Progenitor cell of endocrine pancreas (in vitro differentiated cells): ENCODE results near the gene IL32. TPM values are rescaled to one million over a fixed set of nuclear protein-coding genes. Genes with fewer than 3 reads are reported as not detected.

Experiments
- DNase-seq: peaks from one replicate; pipeline ENCODE4 v3.0.0; 2021; ENCODE audit warnings: low spot score; ENCODE audit not compliant: unreplicated experiment
- H3K27ac Mint-ChIP-seq: 2 replicates; pipeline ENCODE4 v1.8.0; 2021; ENCODE audit warnings: mild to moderate bottlenecking, moderate library complexity, mixed read lengths
- H3K27me3 Mint-ChIP-seq: 2 replicates; pipeline ENCODE4 v1.8.0; 2021; ENCODE audit warnings: mixed read lengths
- H3K36me3 Mint-ChIP-seq: 2 replicates; pipeline ENCODE4 v1.8.0; 2022; ENCODE audit warnings: mixed read lengths; ENCODE audit not compliant: insufficient read depth
- H3K4me1 Mint-ChIP-seq: 2 replicates; pipeline ENCODE4 v1.8.0; 2021; ENCODE audit warnings: low read depth, mixed read lengths
- H3K4me3 Mint-ChIP-seq: 2 replicates; pipeline ENCODE4 v1.8.0; 2021; ENCODE audit warnings: low read depth, mild to moderate bottlenecking, moderate library complexity, mixed read lengths
- H3K9me3 Mint-ChIP-seq: 2 replicates; pipeline ENCODE4 v1.8.0; 2021; ENCODE audit warnings: low read depth, mixed read lengths
- total RNA-seq: library from RNA; stranded (reverse); gene quantifications from 2 replicates; pipeline ENCODE4 v1.2.1, GENCODE V29; 2021
- TF ChIP-seq, protein P1 (sequence below): fragments of 200-600 bp; sonication (generic); IDR thresholded peaks from one replicate; pipeline ENCODE4 v1.5.0; 2021; ENCODE audit warnings: antibody characterized with exemption, mild to moderate bottlenecking; ENCODE audit not compliant: unreplicated experiment

The IL32 gene
- total RNA-seq, 1 donor from 2014 or later = 2.9 TPM

DNA sequence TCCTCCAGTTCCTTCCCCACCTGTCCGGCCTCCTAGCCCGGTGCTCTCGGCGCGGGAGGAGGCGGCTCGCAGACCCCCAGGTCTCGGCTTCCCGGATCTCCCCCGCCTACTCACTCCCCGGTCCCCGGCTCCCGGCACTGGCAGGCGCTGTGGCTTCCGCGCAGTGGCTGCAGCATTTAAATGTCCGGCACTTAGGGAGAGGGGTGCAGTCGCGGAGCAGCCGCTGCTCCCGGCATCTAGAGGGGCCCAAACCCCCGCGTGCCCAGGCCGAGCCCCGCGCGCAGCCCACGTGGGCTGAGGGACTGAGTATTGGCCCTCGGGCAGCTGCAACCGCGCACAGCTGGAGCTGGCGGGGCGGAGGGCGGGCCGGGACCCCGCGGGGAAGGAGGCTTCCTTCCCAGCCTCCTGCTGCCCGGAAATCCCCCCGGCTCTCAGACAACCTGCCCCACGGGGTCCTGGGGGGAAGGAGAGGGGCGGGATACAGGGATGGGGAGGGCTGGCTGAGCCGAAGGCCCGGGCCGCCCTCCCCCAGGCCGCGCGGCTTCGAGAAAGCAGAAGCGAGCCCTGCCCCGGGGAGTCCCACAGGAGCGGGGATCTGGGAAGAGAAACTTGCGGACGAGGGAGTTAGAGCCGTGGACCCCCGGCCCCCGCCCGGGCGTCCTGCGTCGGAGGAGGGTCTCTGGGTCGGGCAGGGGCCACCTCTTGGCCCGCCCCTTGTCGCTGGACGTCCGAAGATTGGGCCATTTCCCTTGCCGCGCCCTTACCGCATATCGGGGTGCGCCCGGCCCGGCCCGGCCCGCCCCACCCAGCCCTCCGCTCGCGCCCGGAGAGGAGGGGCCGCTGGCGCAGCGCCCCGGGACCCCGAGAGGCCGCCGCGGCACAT is 19.4 kb upstream of the IL32 start, which contains the start of gene MMP25:
Gene MMP25, plus strand, starts transcription at position 804 of the 883 bp plus-strand sequence. CDS start 357 bp downstream, outside the sequence.
- Mint-ChIP-seq H3K4me3 (peak within 1 kb of the TSS; percentile 62), H3K27ac (no peak within 1 kb of the TSS), H3K36me3 (no peaks in the 10 kb centered on the region), H3K27me3 (peaks cover 70% of the 10 kb centered on the region), H3K9me3 (no peaks in the 10 kb centered on the region), H3K4me1 (peaks cover 5% of the 10 kb centered on the region)
- no peak for DNase-seq
- TF ChIP-seq, protein P1, sequence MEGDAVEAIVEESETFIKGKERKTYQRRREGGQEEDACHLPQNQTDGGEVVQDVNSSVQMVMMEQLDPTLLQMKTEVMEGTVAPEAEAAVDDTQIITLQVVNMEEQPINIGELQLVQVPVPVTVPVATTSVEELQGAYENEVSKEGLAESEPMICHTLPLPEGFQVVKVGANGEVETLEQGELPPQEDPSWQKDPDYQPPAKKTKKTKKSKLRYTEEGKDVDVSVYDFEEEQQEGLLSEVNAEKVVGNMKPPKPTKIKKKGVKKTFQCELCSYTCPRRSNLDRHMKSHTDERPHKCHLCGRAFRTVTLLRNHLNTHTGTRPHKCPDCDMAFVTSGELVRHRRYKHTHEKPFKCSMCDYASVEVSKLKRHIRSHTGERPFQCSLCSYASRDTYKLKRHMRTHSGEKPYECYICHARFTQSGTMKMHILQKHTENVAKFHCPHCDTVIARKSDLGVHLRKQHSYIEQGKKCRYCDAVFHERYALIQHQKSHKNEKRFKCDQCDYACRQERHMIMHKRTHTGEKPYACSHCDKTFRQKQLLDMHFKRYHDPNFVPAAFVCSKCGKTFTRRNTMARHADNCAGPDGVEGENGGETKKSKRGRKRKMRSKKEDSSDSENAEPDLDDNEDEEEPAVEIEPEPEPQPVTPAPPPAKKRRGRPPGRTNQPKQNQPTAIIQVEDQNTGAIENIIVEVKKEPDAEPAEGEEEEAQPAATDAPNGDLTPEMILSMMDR = no peak

DNA sequence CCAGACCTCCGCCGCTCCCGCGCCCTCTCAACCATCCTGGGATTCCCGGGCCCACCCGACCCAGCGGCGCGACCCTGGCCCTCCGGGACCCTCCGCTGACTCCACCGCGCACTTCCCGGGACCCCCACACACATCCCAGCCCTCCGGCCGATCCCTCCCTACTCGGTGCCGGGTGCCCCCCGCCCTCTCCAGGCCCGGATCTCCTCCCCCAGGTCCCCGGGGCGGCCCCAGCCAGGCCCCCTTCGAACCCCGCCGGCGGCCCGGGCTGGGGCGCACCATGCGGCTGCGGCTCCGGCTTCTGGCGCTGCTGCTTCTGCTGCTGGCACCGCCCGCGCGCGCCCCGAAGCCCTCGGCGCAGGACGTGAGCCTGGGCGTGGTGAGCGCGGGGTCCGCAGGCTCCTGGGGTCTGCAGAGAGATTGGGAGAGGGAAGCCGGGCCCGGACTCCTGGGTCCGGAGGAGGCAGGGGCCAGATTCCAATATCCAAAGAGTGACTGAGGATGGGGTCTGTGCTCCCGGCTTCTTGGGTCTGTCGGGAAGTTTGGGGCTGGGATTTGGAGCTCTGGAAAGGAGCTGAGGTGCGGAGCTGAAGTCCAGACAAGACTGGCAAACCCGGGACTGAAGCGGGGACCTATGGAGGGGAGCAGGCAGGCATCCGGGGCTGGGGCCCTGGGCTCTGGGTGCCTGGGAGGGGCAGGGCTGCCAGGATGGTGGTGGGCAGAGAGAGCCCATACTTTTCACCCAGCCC is 18.6 kb upstream of the IL32 start:
- H3K4me1 Mint-ChIP-seq = peaks cover 9% of the 10 kb centered on the region
- TF ChIP-seq, protein P1 = no peak
- H3K27ac Mint-ChIP-seq = no peak overlapping the region
- DNase-seq = no peak
- H3K27me3 Mint-ChIP-seq = peaks cover 68% of the 10 kb centered on the region
- no peaks in the 10 kb centered on the region for H3K9me3 Mint-ChIP-seq
- H3K36me3 Mint-ChIP-seq = no peaks in the 10 kb centered on the region
- H3K4me3 Mint-ChIP-seq = no peak overlapping the region

DNA sequence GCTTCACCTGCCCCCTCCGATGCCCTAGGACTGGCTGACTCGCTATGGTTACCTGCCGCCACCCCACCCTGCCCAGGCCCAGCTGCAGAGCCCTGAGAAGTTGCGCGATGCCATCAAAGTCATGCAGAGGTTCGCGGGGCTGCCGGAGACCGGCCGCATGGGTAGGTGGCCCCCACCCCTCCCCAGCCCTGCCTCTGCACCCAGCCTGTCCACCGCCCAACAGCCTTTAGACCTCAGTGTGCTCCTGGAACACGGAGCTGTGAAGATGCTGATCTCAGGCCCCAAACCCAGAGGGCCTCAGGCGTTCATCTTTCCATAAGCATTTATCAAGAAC is 18.1 kb upstream of the IL32 start:
- TF ChIP-seq, protein P1 = no peak
- H3K36me3 Mint-ChIP-seq = peaks cover 2% of the 10 kb centered on the region
- peaks cover 9% of the 10 kb centered on the region for H3K4me1 Mint-ChIP-seq
- no peak overlapping the region for H3K27ac Mint-ChIP-seq
- H3K27me3 Mint-ChIP-seq = peaks cover 72% of the 10 kb centered on the region
- no peak overlapping the region for H3K4me3 Mint-ChIP-seq
- no peaks in the 10 kb centered on the region for H3K9me3 Mint-ChIP-seq
- no peak for DNase-seq

DNA sequence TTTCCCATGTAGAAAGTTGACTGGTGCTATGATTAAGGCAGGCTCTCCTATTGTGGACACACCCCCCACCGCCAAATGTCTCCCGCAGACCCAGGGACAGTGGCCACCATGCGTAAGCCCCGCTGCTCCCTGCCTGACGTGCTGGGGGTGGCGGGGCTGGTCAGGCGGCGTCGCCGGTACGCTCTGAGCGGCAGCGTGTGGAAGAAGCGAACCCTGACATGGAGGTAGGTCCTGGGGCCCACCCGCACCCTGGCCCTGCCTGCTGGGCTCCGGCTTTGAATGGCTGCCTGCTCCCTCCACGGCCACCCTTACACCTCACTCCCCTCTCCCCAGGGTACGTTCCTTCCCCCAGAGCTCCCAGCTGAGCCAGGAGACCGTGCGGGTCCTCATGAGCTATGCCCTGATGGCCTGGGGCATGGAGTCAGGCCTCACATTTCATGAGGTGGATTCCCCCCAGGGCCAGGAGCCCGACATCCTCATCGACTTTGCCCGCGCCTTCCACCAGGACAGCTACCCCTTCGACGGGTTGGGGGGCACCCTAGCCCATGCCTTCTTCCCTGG is 15.4 kb upstream of the IL32 start:
- H3K27ac Mint-ChIP-seq = no peak overlapping the region
- DNase-seq = no peak
- peaks cover 11% of the 10 kb centered on the region for H3K36me3 Mint-ChIP-seq
- H3K9me3 Mint-ChIP-seq = no peaks in the 10 kb centered on the region
- H3K4me1 Mint-ChIP-seq = peaks cover 9% of the 10 kb centered on the region
- no peak overlapping the region for H3K4me3 Mint-ChIP-seq
- TF ChIP-seq, protein P1 = no peak
- H3K27me3 Mint-ChIP-seq = peaks cover 54% of the 10 kb centered on the region

DNA sequence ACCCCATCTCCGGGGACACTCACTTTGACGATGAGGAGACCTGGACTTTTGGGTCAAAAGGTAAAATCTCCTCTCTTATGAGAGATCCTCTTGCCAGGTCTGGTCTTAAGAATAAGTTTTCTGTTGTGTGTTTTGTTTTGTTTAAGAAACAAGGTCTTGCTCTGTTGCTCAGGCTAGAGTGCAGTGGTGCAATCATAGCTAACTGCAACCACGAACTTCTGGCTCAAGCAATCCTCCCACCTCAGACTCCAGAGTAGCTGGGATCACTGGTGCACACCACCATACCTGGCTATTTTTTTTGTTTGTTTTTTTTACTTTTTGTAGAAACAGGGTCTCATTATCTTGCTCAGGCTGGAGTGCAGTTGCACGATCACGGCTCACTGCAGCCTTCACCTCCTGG is 15.0 kb upstream of the IL32 start:
- no peak for DNase-seq
- Mint-ChIP-seq H3K27ac (no peak overlapping the region), H3K4me1 (peaks cover 7% of the 10 kb centered on the region), H3K4me3 (no peak overlapping the region), H3K9me3 (no peaks in the 10 kb centered on the region), H3K36me3 (peaks cover 11% of the 10 kb centered on the region), H3K27me3 (peaks cover 49% of the 10 kb centered on the region)
- TF ChIP-seq, protein P1 = no peak
